Pancreas (tissue), 10 donors: ENCODE data around the gene C2CD4C. TPM values are rescaled to one million over a fixed set of nuclear protein-coding genes. Genes with fewer than 3 reads are reported as not detected.

ENCODE experiments used
- ATAC-seq, 4 donors: fragments of 200-7000 bp; cut with Tn5 transposase; one replicate each; pipeline versions ENCODE4 v1.8.0 to v1.9.1; 2020; ENCODE audit warnings: mild to moderate bottlenecking in 4 of 4, moderate library complexity in 4 of 4
- DNase-seq, 6 donors: peaks; one replicate each; pipeline ENCODE4 v3.0.0-alpha.2; 2020
- FAIRE-seq: peaks from 2 replicates; lab custom pipeline; 2012; peaks lifted over from hg19 to GRCh38; lab: Jason Lieb, UNC
- H3K27ac ChIP-seq, 4 donors: fragments of 200-600 bp; sonication (generic); 1 replicate in 3 of 4; 2 replicates in 1 of 4; pipeline versions ENCODE4 v1.5.0 to v1.8.0; 2020
- H3K27me3 ChIP-seq, 4 donors: fragments of 200-600 bp; one replicate each; pipeline ENCODE4 v1.8.0; 2021
- H3K36me3 ChIP-seq, 3 donors: fragments of 200-600 bp; sonication (generic) in 1 of 3; one replicate each; pipeline versions ENCODE4 v1.5.0 to v1.8.0; 2020 to 2021
- H3K4me1 ChIP-seq, 3 donors: fragments of 200-600 bp; one replicate each; pipeline ENCODE4 v1.8.0; 2021
- H3K4me3 ChIP-seq, 4 donors: fragments of 200-600 bp; sonication (generic) in 2 of 4; one replicate each; pipeline versions ENCODE4 v1.5.0 to v1.8.0; 2020 to 2021
- H3K9me3 ChIP-seq, 4 donors: fragments of 200-600 bp; one replicate each; pipeline ENCODE4 v1.8.0; 2021
- WGBS, 2 donors: extraction: QIAGEN DNeasy Blood & Tissue Kit; methylation state at CpG; one replicate each; pipeline ENCODE4 v1.1.7; 2013; 5-methylcytosine and 5-hydroxymethylcytosine counted together
- intact Hi-C, 3 donors: fragments of 100-400 bp; cut with DNase I; formaldehyde crosslinking; loops; one replicate each; pipeline versions ENCODE4 v1.11.1 to v1.14.2; 2022
- polyA plus RNA-seq, 2 donors: library from polyadenylated mRNA; stranded (reverse); fragments of 200-250 nt; gene quantifications; one replicate each; pipeline ENCODE4 v1.2.3, GENCODE V29; 2013
- total RNA-seq, 6 donors: library from RNA; stranded (reverse); fragmentation: NEBNext Ultra II Directional in 4 of 6; extraction: Animal tissue kit (Norgen Biotek cat#: 25700) in 4 of 6; gene quantifications; one replicate each; pipeline versions ENCODE4 v1.2.1 to v1.2.4, GENCODE V29; 2021 to 2023
- TF ChIP-seq, protein P1 (sequence below), 4 donors: fragments of 200-600 bp; sonication (generic) in 3 of 4; IDR thresholded peaks; one replicate each; pipeline versions ENCODE4 v1.5.0 to v1.8.0; 2021; ENCODE audit warnings: antibody characterized with exemption in 4 of 4
- donor health status: healthy with polysubstance abuse.
- donor health status: DM: no; HTN: no; CAD: no; lungs with moderate emphysema.
- donor health status: DM: no; HTN: no; CAD: no.
- donor health status: control.
- donor health status: control.
- donor health status: Bipolar disorder and iron deficiency.
- donor health status: DM: yes; HTN: yes; CAD: no.
- donor health status: DM: no; HTN: no; CAD: no.
- donor health status: DM: no; HTN: no; CAD: no.
- donor health status: DM: yes; HTN: yes; CAD: no.

The C2CD4C gene
- total and polyA plus RNA-seq, 8 donors, result 0.16 to 2.1 (median 0.90) TPM

DNA sequence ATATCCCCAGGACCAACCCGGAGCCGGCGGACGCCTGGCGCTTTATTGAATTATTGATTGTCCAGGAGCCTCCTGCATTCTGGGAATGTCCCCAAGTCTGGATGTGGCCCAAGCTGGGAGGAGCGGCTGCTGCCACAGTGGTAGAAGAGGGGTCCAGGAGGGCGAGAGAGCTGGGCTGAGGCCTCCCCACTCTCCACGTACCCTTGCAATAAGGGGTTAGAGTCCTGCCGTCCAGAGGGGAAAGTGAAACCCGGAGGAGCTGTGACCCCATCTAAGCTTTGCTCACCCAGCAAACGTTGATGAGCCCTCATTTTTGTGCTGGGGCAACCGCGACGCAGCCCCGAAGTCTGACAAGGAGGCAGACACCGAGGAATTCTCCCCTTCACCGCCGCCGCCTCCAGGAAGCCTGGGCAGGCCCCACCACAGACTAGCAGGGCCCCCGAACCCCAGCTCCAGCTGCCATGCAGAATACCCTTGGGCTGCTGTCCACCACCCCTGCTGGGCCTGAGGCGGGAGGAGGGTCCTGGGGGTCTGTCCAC lies 1.4 kb upstream of the C2CD4C start:
- Histone ChIP-seq H3K36me3 (no peaks in the 10 kb centered on the region), H3K9me3 (no peaks in the 10 kb centered on the region), H3K27me3 (no peaks in the 10 kb centered on the region), H3K4me3 (peak overlapping the region in 1 of 4 donors; percentile 42), H3K27ac (no peak overlapping the region), H3K4me1 (peaks cover 11 to 13% (median 11%) of the 10 kb centered on the region in 3 donors)
- peak; percentile 47 to 74 (median 62) for ATAC-seq
- DNase-seq, result peak in 5 of 6 donors; percentile 50 to 85 (median 66)
- intact Hi-C loops, result no loop called here
- TF ChIP-seq, protein P1, sequence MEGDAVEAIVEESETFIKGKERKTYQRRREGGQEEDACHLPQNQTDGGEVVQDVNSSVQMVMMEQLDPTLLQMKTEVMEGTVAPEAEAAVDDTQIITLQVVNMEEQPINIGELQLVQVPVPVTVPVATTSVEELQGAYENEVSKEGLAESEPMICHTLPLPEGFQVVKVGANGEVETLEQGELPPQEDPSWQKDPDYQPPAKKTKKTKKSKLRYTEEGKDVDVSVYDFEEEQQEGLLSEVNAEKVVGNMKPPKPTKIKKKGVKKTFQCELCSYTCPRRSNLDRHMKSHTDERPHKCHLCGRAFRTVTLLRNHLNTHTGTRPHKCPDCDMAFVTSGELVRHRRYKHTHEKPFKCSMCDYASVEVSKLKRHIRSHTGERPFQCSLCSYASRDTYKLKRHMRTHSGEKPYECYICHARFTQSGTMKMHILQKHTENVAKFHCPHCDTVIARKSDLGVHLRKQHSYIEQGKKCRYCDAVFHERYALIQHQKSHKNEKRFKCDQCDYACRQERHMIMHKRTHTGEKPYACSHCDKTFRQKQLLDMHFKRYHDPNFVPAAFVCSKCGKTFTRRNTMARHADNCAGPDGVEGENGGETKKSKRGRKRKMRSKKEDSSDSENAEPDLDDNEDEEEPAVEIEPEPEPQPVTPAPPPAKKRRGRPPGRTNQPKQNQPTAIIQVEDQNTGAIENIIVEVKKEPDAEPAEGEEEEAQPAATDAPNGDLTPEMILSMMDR (IDR thresholded peaks at IDR 0.05), result no peak
- 27 to 30% methylated on average over 21 of the region's 21 CpGs for WGBS, 2 donors
- FAIRE-seq, result no peak

DNA sequence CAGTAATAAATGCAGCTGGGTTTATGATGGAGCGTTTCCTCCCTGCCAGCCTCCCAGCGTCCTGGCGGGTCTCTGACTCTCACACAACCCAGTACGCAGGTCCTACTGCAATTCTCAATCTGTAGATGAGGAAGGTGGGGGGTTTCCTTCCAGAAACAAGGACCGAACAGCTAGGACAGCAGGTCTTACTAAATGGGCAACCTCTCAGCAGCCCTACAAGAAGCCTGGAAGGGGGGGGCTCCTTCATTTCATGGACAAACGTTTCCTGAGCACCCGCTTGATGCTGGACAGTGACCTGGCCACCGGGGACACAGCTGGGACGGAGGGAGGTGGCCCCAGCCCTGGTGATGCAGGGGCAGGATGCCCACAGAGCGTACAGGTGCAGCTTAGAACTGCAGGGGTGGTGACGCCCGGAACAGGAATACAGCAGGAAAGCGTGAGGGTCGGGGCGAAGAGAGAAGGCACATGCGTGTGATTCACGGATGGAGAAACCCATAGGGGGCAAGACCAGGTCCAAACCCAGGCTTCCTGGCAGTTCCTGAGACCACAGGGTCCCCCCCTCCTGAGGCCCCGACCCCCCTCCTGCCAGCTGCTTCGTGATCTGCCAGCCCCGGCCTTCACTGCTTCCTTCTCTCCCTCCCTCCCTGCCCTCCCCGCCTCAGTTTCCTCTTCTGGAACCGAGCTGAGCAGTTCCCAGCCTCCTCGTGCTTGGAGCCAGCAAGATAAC lies 732 bp upstream of the C2CD4C start:
- DNase-seq (peak in 2 of 6 donors; percentile 54 to 72), ATAC-seq (peak; percentile 30 to 63 (median 38)), FAIRE-seq (no peak)
- Histone ChIP-seq H3K9me3 (no peaks in the 10 kb centered on the region), H3K4me1 (peaks cover 11 to 13% (median 11%) of the 10 kb centered on the region in 3 donors), H3K27me3 (no peaks in the 10 kb centered on the region), H3K27ac (no peak overlapping the region), H3K36me3 (no peaks in the 10 kb centered on the region), H3K4me3 (peak overlapping the region in 2 of 4 donors; percentile 42 to 43)
- intact Hi-C loops, result no loop called here
- 2 to 3% methylated on average over 20 to 23 of the region's 23 CpGs for WGBS, 2 donors
- TF ChIP-seq, protein P1 (IDR thresholded peaks at IDR 0.05), result no peak

DNA sequence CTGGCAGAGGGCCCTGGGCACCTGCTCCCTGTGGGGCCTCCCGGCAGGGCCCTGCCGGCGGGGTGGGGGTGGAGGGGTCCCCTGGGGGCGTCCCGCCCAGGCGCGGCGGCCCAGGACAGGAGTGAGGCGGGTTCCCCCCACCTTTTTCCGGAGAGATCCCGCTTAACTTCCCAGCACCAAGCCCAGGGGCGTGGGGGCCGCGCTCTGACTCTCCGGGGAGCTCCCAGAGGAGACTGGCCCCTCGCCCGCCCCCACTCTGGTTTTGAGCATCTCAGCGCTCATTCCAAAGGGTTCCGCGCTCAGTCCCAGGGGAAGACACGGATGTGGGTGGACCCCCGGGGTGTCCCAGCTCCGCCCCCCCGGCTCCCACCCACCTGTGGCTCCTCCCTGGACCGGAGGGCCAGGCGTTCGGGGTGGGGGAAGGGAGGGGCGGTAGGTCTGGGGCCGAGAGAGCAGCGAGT lies 476 bp downstream of the C2CD4C start:
- ATAC-seq (no peak), DNase-seq (peak in 2 of 6 donors; percentile 60 to 78), FAIRE-seq (no peak)
- TF ChIP-seq, protein P1 (IDR thresholded peaks at IDR 0.05), result no peak
- no peaks in the 10 kb centered on the region for H3K9me3 ChIP-seq
- WGBS, 2 donors, result 3 to 4% methylated on average over 24 to 29 of the region's 30 CpGs
- H3K27me3 ChIP-seq, result no peaks in the 10 kb centered on the region
- no peak overlapping the region for H3K27ac ChIP-seq
- H3K4me1 ChIP-seq, result peaks cover 11 to 13% (median 11%) of the 10 kb centered on the region in 3 donors
- intact Hi-C loops, result no loop called here
- H3K36me3 ChIP-seq, result no peaks in the 10 kb centered on the region
- H3K4me3 ChIP-seq, result peak overlapping the region; percentile 18 to 43 (median 31)

DNA sequence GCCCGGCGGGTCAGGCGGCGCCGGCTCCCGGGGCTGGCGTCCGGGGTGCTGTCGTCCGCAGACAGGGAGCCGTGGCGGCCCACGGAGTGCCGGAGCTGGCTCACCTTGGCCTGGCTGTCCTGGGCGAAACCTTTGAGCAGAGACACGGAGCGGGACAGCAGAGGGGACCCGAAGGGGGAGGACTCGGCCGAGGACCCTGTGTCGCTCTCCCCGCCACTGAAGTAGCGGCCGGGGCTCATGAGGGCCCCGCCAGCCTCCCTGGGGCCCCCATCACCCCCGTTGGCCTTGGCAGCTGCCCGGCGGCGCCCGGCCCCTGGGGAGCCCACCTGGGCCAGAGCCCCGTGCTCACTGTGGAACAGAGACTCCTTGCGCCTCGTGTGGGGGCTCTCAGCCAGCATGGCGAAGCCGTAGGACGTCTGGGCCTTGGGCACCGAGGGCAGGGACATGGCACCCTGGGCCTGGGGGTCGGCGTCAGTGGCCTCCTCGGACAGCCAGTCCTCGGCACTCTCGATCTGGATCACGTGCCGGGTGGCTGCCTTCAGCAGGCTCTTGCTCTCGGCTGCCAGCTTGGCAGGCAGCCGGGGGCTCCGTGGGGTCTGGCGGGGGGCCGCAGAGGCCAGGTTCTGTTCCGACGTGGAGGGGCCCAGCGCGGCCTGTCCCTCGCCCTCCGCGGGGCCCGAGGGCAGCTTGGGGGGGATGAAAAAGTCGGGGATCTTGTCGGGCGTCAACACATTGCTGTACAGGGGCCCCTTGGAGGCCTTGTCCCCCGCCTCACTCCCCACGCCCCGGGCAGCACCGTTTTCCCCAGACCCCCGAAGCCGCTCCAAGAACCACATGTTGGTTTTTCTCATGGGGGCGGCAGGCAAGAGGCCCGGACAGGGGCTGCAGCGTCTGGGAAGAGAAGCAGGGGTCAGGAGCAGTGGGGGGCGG lies 1.2 kb downstream of the C2CD4C start:
- peaks cover 11 to 13% (median 11%) of the 10 kb centered on the region in 3 donors for H3K4me1 ChIP-seq
- 72 to 76% methylated on average over 57 to 70 of the region's 70 CpGs for WGBS, 2 donors
- intact Hi-C loops, result no loop called here
- no peaks in the 10 kb centered on the region for H3K27me3 ChIP-seq
- no peaks in the 10 kb centered on the region for H3K36me3 ChIP-seq
- H3K27ac ChIP-seq, result no peak overlapping the region
- DNase-seq, result peak in 2 of 6 donors; percentile 55 to 81
- FAIRE-seq, result no peak
- H3K9me3 ChIP-seq, result no peaks in the 10 kb centered on the region
- H3K4me3 ChIP-seq, result no peak overlapping the region
- ATAC-seq, result no peak
- TF ChIP-seq, protein P1 (IDR thresholded peaks at IDR 0.05), result no peak
